GM12801 (cell line): Measurements from ENCODE around the gene TJP3.
A peak's percentile ranks its signal among the peaks of the same experiment; 100 is the strongest.

ENCODE experiments used
- CTCF ChIP-seq: IDR thresholded peaks from one replicate; pipeline ENCODE4 v1.5.1; 2011; ENCODE audit warnings: control low read depth; ENCODE audit not compliant: insufficient read length; ENCODE audit errors: extremely low read depth

The TJP3 gene

DNA sequence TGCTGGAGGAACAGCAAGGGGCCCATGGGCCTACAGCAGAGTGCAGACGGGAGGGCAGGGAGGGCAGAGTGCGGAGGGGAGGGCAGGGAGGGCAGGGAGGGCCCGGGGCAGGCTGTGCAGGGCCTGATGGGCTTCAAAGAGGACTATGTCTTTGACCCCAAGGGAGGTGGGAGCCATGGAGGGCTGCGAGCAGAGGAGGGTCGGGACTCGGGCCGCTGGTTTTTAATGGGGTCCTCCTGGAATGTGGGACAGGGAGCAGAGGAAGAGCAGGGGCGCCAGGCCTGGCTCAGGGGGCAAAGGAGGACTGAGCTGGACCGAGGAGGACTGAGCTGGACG lies 11.6 kb upstream of the TJP3 start:
- no peak for TF ChIP-seq CTCF

- no peak for TF ChIP-seq CTCF
These were observed 11.1 kb upstream of the TJP3 start for GRCh38 chr19:3697094-3697493.

DNA sequence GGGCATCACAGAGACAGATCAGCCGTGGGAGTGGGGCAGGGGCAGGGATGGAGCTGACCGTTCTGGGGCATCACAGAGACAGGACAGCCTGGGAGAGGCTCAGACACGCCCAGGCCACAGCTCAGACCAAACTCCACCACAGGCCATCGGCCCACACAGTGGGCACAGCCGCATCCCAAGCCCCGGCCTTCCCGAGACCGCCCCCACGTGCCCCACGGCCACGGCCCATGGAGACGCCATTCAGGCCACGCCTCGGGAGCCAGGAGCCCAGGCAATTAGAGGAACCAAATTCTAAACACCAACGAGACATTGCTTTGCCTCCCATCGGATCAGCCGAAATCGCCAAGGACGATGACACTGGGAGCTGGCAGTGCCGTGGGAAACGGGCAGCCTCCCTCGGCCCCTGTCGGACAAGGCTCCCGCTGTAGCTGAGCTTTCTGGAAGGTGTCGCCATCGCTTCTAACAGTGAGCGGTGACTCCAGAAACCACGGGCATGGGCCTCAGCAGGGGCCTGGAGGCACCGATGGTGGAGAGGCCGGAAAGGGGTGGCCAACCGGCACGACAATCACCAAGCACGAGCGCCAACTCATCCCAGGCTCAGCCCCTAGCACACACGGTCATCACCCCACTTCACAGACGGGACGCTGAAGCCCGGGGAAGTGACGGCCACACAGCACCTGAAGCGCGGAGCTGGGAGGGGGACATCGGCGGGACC lies 10.4 kb upstream of the TJP3 start:
- no peak for TF ChIP-seq CTCF

DNA sequence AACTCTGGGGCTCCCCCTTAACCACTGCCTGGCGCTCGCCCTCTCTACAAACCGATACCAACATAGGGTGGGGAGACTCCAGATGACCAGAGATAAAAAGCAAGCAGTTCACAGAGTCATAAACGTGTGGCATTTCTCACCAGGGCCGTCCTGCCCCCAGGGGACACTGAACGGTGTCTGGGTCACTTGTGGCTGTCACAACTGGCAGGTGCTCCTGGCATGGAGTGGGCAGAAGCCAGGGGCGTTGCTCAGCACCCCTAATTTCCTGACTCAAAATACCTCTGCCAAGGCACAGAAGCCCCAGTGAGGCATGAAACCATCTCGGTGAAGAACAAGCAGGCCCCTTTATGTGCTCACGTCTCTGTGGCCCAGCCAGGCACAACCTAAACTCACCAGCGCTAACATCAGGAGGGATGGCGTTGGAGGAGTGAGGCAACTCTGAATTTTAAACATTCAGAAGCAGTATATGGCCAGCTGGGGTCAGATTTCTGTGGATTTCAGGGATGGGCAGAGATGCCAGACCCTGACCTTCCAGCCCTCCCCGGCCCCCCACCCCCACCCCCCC lies 9.7 kb upstream of the TJP3 start:
- TF ChIP-seq CTCF = no peak

DNA sequence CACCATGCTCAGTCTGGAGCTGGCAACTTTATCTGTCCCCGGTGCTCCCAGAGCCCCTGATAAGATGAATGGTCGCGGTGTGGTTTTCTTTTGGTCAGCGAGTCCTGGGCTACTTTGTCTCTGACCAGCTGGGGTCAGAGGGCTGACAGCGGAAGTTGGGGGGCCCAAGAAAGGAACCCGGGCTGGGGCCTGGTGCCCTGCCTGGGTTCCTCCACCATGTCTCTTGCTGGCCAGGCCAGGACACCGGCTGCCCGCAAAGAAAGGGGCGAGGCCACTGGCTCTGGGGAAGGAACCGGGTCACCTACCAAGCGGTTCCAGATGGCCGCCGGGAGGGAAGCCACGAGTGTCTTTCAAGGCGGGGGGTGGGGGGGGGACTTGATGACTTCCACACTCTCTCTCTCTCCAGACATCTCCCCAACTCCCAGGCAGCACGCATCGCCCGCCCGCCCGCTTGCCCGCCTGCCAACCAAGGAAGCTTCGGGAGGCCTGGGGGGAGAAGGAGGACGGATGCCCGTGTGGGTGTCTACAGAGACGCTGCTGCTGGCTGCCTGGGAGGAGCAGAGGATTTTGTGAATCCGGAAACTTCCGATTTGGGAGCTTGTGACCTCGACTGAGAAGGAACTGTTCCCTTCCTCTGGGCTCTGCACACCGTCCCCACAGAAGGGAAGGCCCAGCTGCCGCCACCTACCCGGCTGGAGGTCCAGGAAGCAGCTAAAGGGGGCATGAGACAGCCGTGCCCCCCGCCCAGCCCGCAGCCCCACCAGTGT lies 9.0 kb upstream of the TJP3 start:
- TF ChIP-seq CTCF = no peak

DNA sequence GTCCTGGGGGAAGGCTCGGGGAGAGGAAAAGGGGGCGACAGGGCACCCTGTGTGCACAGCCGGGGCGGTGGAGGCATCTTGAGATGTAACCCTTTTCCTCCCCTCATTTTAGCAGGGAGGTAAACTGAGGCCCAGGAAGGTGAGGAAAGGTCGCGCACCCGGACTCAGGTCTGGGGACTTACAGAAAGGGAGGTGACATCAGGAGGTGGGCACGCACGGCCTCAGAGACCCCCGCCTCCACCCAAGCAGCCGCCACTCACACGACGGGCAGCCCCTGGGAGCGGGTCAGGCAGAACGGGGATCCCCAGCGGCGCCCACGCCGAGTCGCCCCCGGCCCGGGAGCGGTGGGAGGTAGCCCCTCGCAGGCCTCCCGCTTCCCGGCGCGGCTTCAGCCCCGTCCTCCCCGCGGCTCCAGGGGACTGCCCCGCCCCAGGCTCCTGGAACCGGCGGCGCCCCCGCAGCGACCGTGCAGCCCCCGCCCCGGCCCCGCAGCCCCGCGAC lies 8.4 kb upstream of the TJP3 start:
- TF ChIP-seq CTCF = no peak

DNA sequence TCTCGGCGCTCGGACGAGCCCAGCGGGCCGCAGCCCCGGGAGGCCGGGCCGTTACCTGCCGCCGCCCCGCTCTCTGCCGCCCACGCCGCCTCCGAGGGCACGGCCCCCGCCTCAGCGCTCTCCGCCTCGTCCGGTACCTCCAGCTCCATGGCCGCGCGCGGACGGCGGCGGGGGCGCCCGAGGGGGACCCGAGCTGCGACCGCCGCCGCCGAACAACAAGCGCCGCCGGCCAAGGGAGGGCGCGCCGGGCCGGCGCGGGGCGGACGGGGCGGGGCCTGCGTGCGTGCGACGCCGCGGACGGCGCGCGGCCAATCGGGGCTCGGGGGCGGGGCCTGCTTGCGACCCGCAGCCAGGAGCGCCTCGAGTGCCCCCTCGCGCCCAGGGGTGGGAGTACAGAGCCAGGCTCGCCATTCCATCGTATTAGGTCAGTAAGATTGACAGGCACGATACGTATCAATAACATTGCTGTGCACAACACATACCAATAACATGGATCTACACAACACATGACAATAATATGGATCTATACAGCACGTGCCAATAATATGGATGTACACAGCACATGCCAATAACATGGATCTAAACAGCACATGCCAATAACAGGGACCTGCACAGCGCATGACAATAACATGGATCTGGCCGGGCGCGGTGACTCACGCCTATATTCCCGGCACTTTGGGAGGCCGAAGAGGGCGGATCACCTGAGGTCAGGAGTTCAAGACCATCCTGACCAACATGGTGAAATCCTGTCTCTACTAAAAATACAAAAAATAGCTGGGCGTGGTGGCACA lies 7.7 kb upstream of the TJP3 start, which contains the start of gene PIP5K1C:
Gene PIP5K1C (minus strand): TSS at position 227 of the 791 bp plus-strand sequence. CDS start 78 bp downstream, at position 149.
- peak; percentile 2 for TF ChIP-seq CTCF
